Stimulated activated naive B cell treated with anti-CD40 and anti-IgM and Interleukin-4, amounts not matched to agents 10 μg/mL and 1 μg/mL and 100 μg/mL, for 72 hours (primary cell): ENCODE measurements around the gene SPINT1.

Experiments used
- ATAC-seq, 2 donors: fragments of 150-1000 bp; cut with Tn5 transposase; replicated peaks; 2 replicates each; pipeline ENCODE4 v1.10.0; 2021; ENCODE audit warnings: moderate library complexity in 1 of 2
- DNase-seq: peaks from one replicate; pipeline ENCODE4 v3.0.0; 2021
- H3K27ac Mint-ChIP-seq: one replicate; pipeline ENCODE4 v1.8.0; 2022; ENCODE audit warnings: mild to moderate bottlenecking, mixed read lengths
- H3K27me3 Mint-ChIP-seq, 2 donors: one replicate each; pipeline ENCODE4 v1.8.0; 2022; ENCODE audit warnings: mixed read lengths in 2 of 2
- H3K36me3 Mint-ChIP-seq, 2 donors: one replicate each; pipeline ENCODE4 v1.8.0; 2022; ENCODE audit warnings: mixed read lengths in 2 of 2, mild to moderate bottlenecking in 1 of 2
- H3K4me1 Mint-ChIP-seq, 2 donors: one replicate each; pipeline ENCODE4 v1.8.0; 2022; ENCODE audit warnings: mixed read lengths in 2 of 2, mild to moderate bottlenecking in 1 of 2
- H3K4me3 Mint-ChIP-seq, 2 donors: one replicate each; pipeline ENCODE4 v1.8.0; 2022; ENCODE audit warnings: mild to moderate bottlenecking in 2 of 2, mixed read lengths in 2 of 2, moderate library complexity in 1 of 2
- H3K9me3 Mint-ChIP-seq, 2 donors: one replicate each; pipeline ENCODE4 v1.8.0; 2022; ENCODE audit warnings: mixed read lengths in 2 of 2, mild to moderate bottlenecking in 1 of 2

SPINT1 gene

DNA sequence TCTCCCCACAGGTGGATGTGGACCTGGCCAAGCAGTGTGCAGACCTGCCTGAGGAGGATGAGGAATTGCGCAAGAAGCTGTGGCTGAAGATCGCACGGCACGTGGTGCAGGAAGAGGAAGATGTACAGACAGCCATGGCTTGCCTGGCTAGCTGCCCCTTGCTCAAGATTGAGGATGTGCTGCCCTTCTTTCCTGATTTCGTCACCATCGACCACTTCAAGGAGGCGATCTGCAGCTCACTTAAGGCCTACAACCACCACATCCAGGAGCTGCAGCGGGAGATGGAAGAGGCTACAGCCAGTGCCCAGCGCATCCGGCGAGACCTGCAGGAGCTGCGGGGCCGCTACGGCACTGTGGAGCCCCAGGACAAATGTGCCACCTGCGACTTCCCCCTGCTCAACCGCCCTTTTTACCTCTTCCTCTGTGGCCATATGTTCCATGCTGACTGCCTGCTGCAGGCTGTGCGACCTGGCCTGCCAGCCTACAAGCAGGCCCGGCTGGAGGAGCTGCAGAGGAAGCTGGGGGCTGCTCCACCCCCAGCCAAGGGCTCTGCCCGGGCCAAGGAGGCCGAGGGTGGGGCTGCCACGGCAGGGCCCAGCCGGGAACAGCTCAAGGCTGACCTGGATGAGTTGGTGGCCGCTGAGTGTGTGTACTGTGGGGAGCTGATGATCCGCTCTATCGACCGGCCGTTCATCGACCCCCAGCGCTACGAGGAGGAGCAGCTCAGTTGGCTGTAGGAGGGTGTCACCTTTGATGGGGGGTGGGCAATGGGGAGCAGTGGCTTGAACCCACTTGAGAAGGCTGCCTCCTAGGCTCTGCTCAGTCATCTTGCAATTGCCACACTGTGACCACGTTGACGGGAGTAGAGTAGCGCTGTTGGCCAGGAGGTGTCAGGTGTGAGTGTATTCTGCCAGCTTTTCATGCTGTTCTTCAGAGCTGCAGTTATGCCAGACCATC lies 59.0 kb downstream of the SPINT1 start:
- Mint-ChIP-seq H3K4me3 (peak overlapping the region; percentile 36 to 43), H3K27me3 (no peaks in the 10 kb centered on the region)
- no peak for ATAC-seq

DNA sequence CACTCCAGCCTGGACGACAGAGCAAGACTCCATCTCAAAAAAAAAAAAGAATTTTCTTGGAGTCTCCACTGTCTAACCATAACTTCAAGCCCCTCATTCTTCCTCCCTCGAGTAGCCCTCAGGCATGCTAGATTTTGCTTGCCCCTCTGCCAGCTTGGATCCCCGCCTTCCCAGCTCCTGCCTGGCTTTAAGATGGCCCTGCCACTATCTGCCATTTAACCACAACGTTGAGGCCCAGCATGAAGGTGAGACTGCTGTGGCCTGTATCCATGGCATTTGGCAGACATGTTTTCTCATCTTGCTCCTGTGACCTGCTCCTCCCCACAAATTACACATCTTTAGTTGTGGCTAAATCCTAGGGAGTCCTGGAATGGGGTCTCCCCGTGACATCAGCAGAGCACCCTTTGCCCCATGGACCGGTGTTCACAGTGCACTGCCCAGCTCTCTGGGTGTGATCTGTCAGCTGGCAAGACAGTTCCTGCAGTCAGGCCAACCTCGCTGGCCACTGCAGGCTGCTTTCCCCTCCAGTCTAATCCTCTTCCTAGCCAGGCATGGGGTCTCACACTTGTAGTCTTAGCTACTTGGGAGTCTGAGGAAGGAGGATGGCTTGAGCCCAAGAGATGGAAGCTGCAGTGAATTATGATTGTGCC lies 60.8 kb downstream of the SPINT1 start:
- ATAC-seq, result no peak
- H3K4me3 Mint-ChIP-seq, result no peak overlapping the region
- peaks cover 37 to 42% of the 10 kb centered on the region in 2 donors for H3K36me3 Mint-ChIP-seq
- no peak for DNase-seq
- no peaks in the 10 kb centered on the region for H3K9me3 Mint-ChIP-seq
- no peak overlapping the region for H3K27ac Mint-ChIP-seq
- peaks cover 45 to 73% of the 10 kb centered on the region in 2 donors for H3K4me1 Mint-ChIP-seq
- H3K27me3 Mint-ChIP-seq, result no peaks in the 10 kb centered on the region

More for the DNA sequence above, 59.0 kb downstream of the SPINT1 start:
- Mint-ChIP-seq H3K9me3 (no peaks in the 10 kb centered on the region), H3K27ac (peak overlapping the region; percentile 63), H3K4me1 (peaks cover 43 to 68% of the 10 kb centered on the region in 2 donors), H3K36me3 (peaks cover 46 to 50% of the 10 kb centered on the region in 2 donors)
- no peak for DNase-seq

DNA sequence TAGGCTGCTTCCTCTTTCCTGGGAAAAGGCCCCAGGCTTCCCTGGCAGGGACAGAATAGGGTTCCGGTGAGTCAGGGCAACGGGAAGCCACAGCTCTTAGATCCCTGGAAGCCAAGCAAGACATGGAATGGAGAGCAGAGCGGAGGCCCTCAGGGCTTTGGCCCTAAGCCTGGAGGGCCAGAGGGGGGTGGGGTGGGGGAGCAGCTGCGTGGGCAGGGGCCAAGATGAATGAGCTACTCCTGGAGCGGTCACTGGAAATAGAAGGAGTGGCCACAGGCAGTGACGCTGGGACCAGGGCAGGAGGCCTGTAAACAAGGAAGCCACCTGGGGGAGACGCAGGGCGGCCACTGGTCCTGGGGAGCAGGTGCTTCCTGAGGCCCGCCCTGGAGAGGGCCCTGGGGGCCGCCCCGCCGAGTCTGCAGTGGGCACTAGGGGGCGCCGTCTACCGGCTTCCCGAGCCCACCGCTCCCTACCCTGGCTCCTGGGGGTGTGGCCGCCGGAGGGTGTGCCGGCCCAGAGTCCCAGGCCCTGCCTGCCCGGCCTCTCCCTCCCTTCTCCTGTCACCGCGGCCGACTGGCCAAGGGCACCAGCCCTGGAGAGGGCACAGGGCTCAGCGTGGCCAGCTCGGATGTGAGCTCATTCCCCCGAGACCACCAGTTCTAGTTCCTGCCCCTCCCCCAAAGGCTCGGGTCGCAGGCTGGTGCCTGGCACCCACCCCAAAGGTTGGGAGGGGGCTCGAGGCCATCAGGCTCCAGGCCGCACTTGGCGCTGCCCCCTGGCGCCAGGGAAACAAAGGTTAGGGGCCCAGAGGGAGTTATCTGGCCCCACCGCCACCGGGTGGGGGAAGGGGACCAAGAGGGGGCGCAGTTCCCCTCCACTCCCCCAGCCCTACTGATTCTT lies 62.5 kb downstream of the SPINT1 start:
- H3K27ac Mint-ChIP-seq, result peak overlapping the region; percentile 88
- ATAC-seq, result peak; percentile 77 to 82

DNA sequence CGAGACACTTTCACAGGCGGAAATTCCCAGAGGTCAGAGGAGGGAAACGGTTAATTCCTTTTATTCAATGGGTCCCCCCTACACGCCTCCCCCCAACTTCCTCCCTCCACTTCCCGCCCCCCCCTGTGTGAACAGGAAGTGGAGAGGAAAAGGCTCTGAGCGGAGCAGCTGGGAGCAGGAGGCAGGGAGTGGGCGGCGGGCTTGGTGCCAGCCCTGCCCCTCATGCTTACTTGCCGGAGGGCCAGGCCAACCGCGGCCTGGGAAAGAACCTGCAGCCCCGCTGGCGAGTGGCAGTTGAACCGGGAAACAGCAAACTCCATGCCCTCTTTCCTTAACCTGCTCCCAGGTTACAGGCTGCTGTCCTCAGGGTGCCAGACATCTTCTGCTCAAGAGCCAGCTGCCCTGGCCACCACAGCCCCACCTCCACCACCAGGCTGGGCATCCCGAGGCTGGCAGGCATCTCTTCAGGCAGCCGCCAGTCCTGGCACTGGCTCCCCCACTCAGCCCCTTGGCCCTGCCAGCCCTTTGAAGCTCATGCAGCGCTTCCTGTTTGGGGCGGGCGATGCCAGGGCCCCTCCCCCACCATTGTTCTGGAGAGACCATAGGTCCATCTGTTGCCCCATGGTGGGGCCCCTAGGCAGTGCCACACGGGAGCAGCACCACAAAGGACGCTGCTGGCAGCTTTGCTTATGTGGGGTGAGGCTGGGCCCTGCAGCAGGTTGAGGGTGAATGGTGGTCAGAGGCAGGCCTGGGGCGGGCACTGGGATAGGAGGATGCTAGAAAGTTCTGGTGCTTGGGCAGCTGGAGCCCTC lies 63.3 kb downstream of the SPINT1 start:
- H3K27ac Mint-ChIP-seq, result peak overlapping the region; percentile 88
- DNase-seq, result no peak

More for the DNA sequence above, 62.5 kb downstream of the SPINT1 start:
- H3K4me1 Mint-ChIP-seq, result peaks cover 42 to 64% of the 10 kb centered on the region in 2 donors
- no peaks in the 10 kb centered on the region for H3K9me3 Mint-ChIP-seq
- H3K36me3 Mint-ChIP-seq, result peaks cover 25 to 27% of the 10 kb centered on the region in 2 donors
- no peaks in the 10 kb centered on the region for H3K27me3 Mint-ChIP-seq
- peak; percentile 77 for DNase-seq
- peak overlapping the region; percentile 81 to 86 for H3K4me3 Mint-ChIP-seq

More for the DNA sequence above, 63.3 kb downstream of the SPINT1 start:
- H3K9me3 Mint-ChIP-seq, result no peaks in the 10 kb centered on the region
- peak; percentile 24 to 32 for ATAC-seq
- peaks cover 42 to 57% of the 10 kb centered on the region in 2 donors for H3K4me1 Mint-ChIP-seq
- H3K36me3 Mint-ChIP-seq, result peaks cover 23 to 25% of the 10 kb centered on the region in 2 donors
- H3K4me3 Mint-ChIP-seq, result peak overlapping the region; percentile 81 to 86
- H3K27me3 Mint-ChIP-seq, result no peaks in the 10 kb centered on the region
